Prostate gland (tissue), 2 donors: ENCODE results near the gene MICAL3. TPM values are rescaled to one million over a fixed set of nuclear protein-coding genes. Genes with fewer than 3 reads are reported as not detected.
A peak's percentile ranks its signal among the peaks of the same experiment; 100 is the strongest.

Source experiments
- DNase-seq: peaks from one replicate; pipeline ENCODE4 v3.0.0-alpha.2; 2019; ENCODE audit warnings: low spot score
- H3K27ac ChIP-seq, 2 donors: fragments of 200-600 bp; sonication (generic); 2 replicates each; pipeline ENCODE4 v1.5.1; 2017 to 2019
- H3K27me3 ChIP-seq: fragments of 200-600 bp; sonication (generic); replicated peaks from 2 replicates; pipeline ENCODE4 v1.5.1; 2019; ENCODE audit not compliant: insufficient read depth
- H3K36me3 ChIP-seq, 2 donors: fragments of 200-600 bp; sonication (generic); 1 replicate in 1 of 2; 2 replicates in 1 of 2; pipeline versions ENCODE4 v1.5.1 to v1.8.1; 2017 to 2019
- H3K4me1 ChIP-seq: fragments of 200-600 bp; sonication (generic); replicated peaks from 2 replicates; pipeline ENCODE4 v1.5.1; 2019
- H3K4me3 ChIP-seq, 2 donors: fragments of 200-600 bp; sonication (generic); 2 replicates each; pipeline ENCODE4 v1.5.1; 2017 to 2019
- H3K9me3 ChIP-seq: fragments of 200-600 bp; sonication (generic); 2 replicates; pipeline ENCODE4 v1.5.1; 2017
- CTCF ChIP-seq, 4 experiments: fragments of 200-600 bp in 2 of 4; fragments of 450-650 bp in 2 of 4; sonication (generic) in 2 of 4; IDR thresholded peaks; 1 replicate in 3 of 4; 2 replicates in 1 of 4; pipeline ENCODE4 v1.5.1; 2016 to 2019; ENCODE audit warnings: antibody characterized with exemption in 4 of 4, mild to moderate bottlenecking in 2 of 4, moderate library complexity in 2 of 4
- POLR2A ChIP-seq: fragments of 450-650 bp; IDR thresholded peaks from one replicate; pipeline ENCODE4 v1.6.1; 2016; ENCODE audit warnings: antibody characterized with exemption, mild to moderate bottlenecking
- POLR2AphosphoS5 ChIP-seq: sonication (generic); formaldehyde crosslinking; IDR thresholded peaks from one replicate; pipeline ENCODE4 v1.6.1; 2017; ENCODE audit warnings: antibody characterized with exemption
- WGBS: methylation state at CpG from one replicate; pipeline ENCODE4 v1.1.5; 2018; 5-methylcytosine and 5-hydroxymethylcytosine counted together
- intact Hi-C: fragments of 100-400 bp; cut with DNase I; formaldehyde crosslinking; loops from one replicate; pipeline ENCODE4 v1.14.2; 2022
- total RNA-seq, 2 donors: library from RNA; depleted of rRNA; stranded (reverse); fragments of >200 nt; gene quantifications; one replicate each; pipeline ENCODE4 v1.1.0, GENCODE V29; 2016

Gene MICAL3
- total RNA-seq, 2 donors from 2014 or later, result 58.6 to 78.7 TPM

DNA sequence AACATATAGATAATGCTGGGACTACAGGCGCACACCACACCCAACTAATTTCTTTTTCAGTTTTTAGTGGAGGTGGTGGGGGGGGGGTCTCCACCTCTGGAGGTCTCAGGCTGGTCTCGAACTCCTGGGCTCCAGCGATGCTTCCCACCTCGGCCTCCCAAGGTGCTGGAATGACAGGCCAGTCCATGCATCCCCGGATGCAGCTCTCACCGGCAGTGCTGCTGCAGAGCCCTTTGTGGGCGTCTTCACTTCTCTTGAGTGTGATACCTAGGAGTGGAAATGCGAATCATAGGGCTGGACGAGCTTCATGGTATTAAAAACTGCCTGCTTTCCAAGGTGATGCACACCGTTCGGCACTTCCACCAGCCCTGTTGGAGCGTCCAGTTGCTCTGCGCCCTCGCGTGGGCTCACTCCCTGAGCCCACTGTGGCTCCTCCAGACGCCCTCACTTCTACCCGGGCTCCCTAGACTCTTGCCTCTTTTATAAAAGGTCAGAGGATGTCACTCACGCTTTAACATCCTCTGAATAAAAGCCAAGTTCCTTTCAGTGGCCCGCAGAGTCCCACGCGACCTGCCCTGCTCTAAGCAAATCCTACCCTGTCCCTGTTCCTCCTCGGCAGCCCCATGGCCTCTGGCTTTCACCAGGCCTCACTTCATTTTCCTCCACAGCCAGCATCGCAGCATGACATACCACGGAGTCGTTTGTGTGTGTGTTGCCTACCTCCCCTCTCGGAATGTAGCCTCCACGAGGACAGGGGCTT, 249.3 kb downstream of the MICAL3 start:
- Histone ChIP-seq H3K4me3 (peak overlapping the region in 1 of 2 donors; percentile 83), H3K27me3 (no peaks in the 10 kb centered on the region), H3K27ac (no peak overlapping the region), H3K36me3 (no peaks in the 10 kb centered on the region), H3K4me1 (no peaks in the 10 kb centered on the region), H3K9me3 (no peaks in the 10 kb centered on the region)
- intact Hi-C loops, result loop anchor here (5.0 kb wide), 1 partner anchor 38 kb away; no protein-coding TSS in a partner anchor
- 87% methylated on average over 22 of the region's 27 CpGs for WGBS
- no peak for DNase-seq
- TF ChIP-seq POLR2AphosphoS5 (no peak), CTCF (IDR thresholded peaks at IDR 0.05) (no peak), POLR2A (no peak)

DNA sequence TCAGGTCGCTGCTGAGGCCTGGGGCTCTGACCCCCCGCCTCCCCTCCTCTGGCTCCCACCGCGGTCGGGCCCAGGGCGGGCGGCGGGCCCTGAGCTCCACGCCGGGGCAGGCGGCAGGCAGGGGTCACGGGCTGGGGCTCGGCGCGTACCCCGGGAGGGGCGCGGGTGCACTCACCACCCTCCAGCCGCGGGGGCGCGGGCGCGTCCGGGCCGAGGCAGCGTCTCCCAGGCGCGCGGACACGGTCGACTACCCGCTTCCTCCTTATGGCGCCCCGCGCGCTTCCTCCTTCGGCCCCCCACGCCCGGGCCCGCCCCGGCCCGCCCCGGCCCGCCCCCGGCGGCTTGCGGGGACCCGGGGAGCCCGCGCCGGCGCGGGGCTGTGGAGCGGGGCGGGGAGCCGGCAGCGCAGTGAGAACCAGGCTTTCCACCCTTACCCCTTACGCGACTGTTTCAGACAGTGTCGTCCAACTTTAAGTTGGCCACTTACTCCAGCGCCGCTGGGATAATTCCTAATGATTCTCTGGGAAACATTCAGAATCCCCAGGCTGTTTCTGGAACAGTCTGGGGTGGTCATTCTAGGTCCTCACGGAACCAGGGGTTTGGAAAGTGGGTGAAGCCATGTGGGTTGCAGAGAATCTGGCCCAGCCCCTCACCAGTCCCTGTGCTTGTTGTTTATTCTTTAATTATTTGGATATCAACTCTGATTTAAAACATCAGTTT, 250.0 kb downstream of the MICAL3 start, which contains the start of gene BID:
Gene BID, minus strand, starts transcription at position 264 of the 720 bp plus-strand sequence. CDS start 24,353 bp downstream, outside the sequence.
- DNase-seq, result no peak

GRCh38 chr22:17773606-17774205, 250.7 kb downstream of the MICAL3 start:
- no peak for TF ChIP-seq POLR2AphosphoS5
- no peak for TF ChIP-seq CTCF (IDR thresholded peaks at IDR 0.05)
- no peak for TF ChIP-seq POLR2A
- 3% methylated on average over 47 of the region's 47 CpGs for WGBS
- intact Hi-C loops, result loop anchor here (5.0 kb wide), 1 partner anchor 36 kb away; no protein-coding TSS in a partner anchor
- H3K4me3 ChIP-seq, result peak overlapping the region; percentile 83 to 85
- no peaks in the 10 kb centered on the region for H3K36me3 ChIP-seq
- no peak for DNase-seq
- no peaks in the 10 kb centered on the region for H3K27me3 ChIP-seq
- H3K4me1 ChIP-seq, result no peaks in the 10 kb centered on the region
- H3K9me3 ChIP-seq, result no peaks in the 10 kb centered on the region
- H3K27ac ChIP-seq, result peak overlapping the region; percentile 10 to 53

More for the DNA sequence above, 250.0 kb downstream of the MICAL3 start, which contains the start of gene BID:
- Histone ChIP-seq H3K9me3 (no peaks in the 10 kb centered on the region), H3K27ac (peak within 1 kb of the TSS; percentile 10 to 53), H3K4me3 (peak within 1 kb of the TSS; percentile 83 to 85), H3K27me3 (no peaks in the 10 kb centered on the region), H3K4me1 (no peaks in the 10 kb centered on the region), H3K36me3 (no peaks in the 10 kb centered on the region)
- peak; percentile 39 for TF ChIP-seq POLR2A
- no peak for TF ChIP-seq POLR2AphosphoS5
- no peak for TF ChIP-seq CTCF (IDR thresholded peaks at IDR 0.05)
- intact Hi-C loops, result loop anchor here (5.0 kb wide), 1 partner anchor 37 kb away; no protein-coding TSS in a partner anchor
- 0% methylated on average over 18 of the region's 64 CpGs for WGBS

- 47% methylated on average over 18 of the region's 18 CpGs for WGBS
- Histone ChIP-seq H3K4me3 (peak overlapping the region; percentile 83 to 85), H3K27ac (no peak overlapping the region), H3K9me3 (no peaks in the 10 kb centered on the region), H3K4me1 (no peaks in the 10 kb centered on the region), H3K36me3 (no peaks in the 10 kb centered on the region), H3K27me3 (no peaks in the 10 kb centered on the region)
- TF ChIP-seq POLR2A (no peak), CTCF (IDR thresholded peaks at IDR 0.05) (no peak), POLR2AphosphoS5 (no peak)
- intact Hi-C loops, result loop anchor here (5.0 kb wide), 1 partner anchor 36 kb away; no protein-coding TSS in a partner anchor
- no peak for DNase-seq
Observed at GRCh38 chr22:17772958-17773605, 251.3 kb downstream of the MICAL3 start.
